GM12865 (cell line): ENCODE results near the gene STEAP3.

Experiments used
- DNase-seq: peaks from one replicate; pipeline ENCODE4 v3.0.0; 2010; ENCODE audit warnings: low read depth
- H3K4me3 ChIP-seq: 2 replicates; pipeline ENCODE4 v1.5.1; 2011; ENCODE audit warnings: mild to moderate bottlenecking, low read depth, low read length, control low read depth
- TF ChIP-seq, protein P1 (sequence below): IDR thresholded peaks from 2 replicates; pipeline ENCODE4 v1.5.1; 2011; ENCODE audit warnings: low read length, control low read depth, low read depth, inconsistent platforms; ENCODE audit not compliant: insufficient read depth; ENCODE audit errors: missing control alignments

STEAP3 gene

GRCh38 chr2:119254601-119255080, 31.0 kb downstream of the STEAP3 start:
- TF ChIP-seq, protein P1, sequence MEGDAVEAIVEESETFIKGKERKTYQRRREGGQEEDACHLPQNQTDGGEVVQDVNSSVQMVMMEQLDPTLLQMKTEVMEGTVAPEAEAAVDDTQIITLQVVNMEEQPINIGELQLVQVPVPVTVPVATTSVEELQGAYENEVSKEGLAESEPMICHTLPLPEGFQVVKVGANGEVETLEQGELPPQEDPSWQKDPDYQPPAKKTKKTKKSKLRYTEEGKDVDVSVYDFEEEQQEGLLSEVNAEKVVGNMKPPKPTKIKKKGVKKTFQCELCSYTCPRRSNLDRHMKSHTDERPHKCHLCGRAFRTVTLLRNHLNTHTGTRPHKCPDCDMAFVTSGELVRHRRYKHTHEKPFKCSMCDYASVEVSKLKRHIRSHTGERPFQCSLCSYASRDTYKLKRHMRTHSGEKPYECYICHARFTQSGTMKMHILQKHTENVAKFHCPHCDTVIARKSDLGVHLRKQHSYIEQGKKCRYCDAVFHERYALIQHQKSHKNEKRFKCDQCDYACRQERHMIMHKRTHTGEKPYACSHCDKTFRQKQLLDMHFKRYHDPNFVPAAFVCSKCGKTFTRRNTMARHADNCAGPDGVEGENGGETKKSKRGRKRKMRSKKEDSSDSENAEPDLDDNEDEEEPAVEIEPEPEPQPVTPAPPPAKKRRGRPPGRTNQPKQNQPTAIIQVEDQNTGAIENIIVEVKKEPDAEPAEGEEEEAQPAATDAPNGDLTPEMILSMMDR = no peak
- no peak overlapping the region for H3K4me3 ChIP-seq
- DNase-seq = no peak

DNA sequence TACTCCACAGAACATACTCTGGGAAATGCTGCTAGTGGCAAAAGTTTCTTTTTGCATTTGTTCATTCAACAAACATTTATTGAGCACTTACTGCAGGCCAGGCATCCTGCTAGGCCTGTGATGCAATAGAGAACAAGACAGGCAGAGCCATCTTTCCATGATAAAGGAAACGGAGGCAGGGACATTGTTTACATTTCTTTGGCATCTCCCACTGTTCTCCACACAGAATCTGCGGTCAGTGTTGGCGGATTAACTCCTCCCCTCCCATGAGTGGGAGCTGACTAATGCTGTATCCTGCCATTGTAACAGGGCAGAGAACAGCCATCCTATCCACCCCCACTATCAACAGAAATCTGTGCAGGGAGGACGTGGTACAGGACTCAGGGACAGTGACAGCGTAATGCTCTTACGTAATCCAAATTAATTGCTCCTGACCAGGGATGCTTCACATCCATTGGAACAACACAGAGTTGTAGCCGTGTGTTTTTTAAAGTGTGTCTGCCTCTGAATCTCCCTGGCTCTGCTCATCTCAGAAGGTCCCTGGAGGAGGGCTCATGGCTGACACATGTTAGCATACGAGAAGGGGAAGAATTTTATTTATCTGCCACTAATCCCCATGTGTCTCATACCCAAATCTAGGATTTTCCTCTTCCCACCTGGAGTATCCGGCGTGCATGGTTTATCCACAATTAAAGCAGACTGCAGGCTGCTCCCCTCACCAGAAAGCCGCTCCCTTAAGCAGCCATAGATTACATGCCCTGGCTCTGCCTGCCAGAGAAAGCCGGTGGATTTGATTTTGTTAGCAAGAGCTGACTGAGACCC, 32.3 kb downstream of the STEAP3 start:
- TF ChIP-seq, protein P1 = no peak
- H3K4me3 ChIP-seq = no peak overlapping the region
- no peak for DNase-seq

- TF ChIP-seq, protein P1 = no peak
Measured at GRCh38 chr2:119256582-119256921, 32.9 kb downstream of the STEAP3 start.

DNA sequence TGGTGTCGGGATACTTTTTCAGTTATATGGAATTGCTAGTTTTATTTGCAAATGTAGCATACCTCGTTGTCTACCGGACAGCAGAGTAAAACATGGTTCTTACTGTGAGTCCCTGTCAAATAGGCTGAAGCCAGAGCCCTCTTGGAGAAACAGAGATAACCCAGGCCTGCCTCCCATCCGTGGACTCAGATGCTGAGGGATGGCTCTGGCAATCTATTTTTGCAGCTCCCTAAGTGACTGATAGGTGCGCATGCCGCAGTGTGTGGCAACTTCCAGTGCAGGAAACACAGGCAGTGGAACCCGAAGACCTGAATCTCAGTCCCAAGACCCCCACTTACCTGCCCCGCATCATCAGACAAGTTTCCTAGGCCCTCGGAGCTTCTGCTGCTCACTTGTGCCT, 33.6 kb downstream of the STEAP3 start:
- no peak for DNase-seq
- TF ChIP-seq, protein P1 = no peak
- H3K4me3 ChIP-seq = no peak overlapping the region

More at GRCh38 chr2:119256582-119256921, 32.9 kb downstream of the STEAP3 start:
- DNase-seq = no peak
- no peak overlapping the region for H3K4me3 ChIP-seq

- DNase-seq = no peak
- H3K4me3 ChIP-seq = no peak overlapping the region
- TF ChIP-seq, protein P1 = no peak
Measured at GRCh38 chr2:119259296-119259860, 35.7 kb downstream of the STEAP3 start.

DNA sequence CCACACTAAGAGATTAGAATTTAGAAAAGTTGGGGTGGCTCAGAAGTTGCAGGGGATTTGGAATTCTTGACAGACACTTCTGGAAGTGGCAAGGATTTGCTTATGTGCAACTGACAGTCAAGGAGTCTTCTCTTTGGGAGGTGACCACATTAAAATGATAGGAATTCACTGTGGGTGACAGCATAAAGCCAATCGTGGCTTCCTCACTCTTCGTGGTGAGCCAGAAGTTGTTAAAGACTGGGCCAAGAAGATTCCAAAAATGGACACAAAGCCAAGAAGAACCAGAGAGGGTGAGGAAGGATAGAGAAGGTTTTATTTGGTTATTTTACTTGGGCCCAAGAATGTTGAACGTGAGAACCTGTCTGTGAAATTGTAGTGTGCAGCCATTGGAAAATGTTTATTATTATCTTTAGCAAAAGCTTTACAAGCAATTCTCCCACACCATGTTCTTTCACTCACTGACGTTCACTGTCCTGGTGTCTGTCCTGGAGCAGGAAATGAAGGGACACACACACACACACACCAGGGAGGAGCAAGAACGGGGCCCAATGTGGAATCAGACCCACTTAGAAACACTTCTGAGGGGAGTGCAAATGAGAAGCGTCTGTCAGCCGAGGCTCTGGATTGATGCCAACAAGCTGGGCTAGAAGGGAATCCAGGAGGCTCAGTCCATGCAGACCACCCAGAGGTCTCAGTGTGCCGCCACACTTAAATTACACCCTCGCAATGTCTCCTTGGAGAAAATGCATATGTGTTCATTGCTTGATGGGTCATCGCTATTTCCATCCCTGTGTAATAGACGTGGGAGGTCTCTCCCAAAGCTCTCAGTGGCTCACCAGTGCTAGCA, 37.2 kb downstream of the STEAP3 start:
- no peak for DNase-seq
- H3K4me3 ChIP-seq = no peak overlapping the region
- TF ChIP-seq, protein P1 = no peak
